GM10248 (cell line): ENCODE results near the gene UBE2QL1.

Experiments
- CTCF ChIA-PET: fragments of 300-600 bp; sonication (Branson Sonifier 250); formaldehyde crosslinking; extraction: SDS; loops from one replicate; lab custom pipeline; 2021; ENCODE audit warnings: antibody characterized with exemption; lab: Yijun Ruan, JAX
- POLR2A ChIA-PET: fragments of 350-650 bp; sonication (Branson Sonifier 250); formaldehyde crosslinking; extraction: SDS; loops from one replicate; lab custom pipeline; 2020; ENCODE audit warnings: antibody characterized with exemption; lab: Yijun Ruan, JAX
- DNase-seq: peaks from one replicate; pipeline ENCODE4 v3.0.0; 2012; ENCODE audit errors: extremely low spot score
- TF ChIP-seq, protein P1 (sequence below): IDR thresholded peaks from 2 replicates; pipeline ENCODE4 v1.5.1; 2012; ENCODE audit warnings: mild to moderate bottlenecking, low read depth; ENCODE audit errors: extremely low read depth, missing control alignments, control extremely low read depth

The UBE2QL1 gene

DNA sequence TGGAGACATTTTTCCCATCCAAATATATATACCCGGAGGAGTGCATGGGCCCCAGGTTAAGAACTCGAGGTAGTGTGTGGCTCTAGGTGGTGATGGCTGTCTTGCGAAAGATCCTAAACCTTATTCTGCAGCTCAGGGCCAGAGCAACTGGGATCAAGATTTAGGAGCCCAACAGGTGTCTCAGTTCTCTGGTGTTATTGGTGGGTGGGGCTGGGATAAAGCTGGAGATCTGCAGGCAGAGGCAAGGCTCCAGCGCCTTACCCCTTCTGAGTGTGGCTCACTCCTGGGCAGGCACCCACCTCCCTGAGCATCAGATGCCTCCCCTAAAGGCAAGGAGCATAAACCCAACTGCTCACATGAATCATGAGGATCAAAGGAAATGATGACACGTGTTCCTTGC is 11.2 kb downstream of the UBE2QL1 start:
- TF ChIP-seq, protein P1, sequence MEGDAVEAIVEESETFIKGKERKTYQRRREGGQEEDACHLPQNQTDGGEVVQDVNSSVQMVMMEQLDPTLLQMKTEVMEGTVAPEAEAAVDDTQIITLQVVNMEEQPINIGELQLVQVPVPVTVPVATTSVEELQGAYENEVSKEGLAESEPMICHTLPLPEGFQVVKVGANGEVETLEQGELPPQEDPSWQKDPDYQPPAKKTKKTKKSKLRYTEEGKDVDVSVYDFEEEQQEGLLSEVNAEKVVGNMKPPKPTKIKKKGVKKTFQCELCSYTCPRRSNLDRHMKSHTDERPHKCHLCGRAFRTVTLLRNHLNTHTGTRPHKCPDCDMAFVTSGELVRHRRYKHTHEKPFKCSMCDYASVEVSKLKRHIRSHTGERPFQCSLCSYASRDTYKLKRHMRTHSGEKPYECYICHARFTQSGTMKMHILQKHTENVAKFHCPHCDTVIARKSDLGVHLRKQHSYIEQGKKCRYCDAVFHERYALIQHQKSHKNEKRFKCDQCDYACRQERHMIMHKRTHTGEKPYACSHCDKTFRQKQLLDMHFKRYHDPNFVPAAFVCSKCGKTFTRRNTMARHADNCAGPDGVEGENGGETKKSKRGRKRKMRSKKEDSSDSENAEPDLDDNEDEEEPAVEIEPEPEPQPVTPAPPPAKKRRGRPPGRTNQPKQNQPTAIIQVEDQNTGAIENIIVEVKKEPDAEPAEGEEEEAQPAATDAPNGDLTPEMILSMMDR, result no peak
- CTCF ChIA-PET, result no interaction called here
- no peak for DNase-seq
- POLR2A ChIA-PET, result no interaction called here

DNA sequence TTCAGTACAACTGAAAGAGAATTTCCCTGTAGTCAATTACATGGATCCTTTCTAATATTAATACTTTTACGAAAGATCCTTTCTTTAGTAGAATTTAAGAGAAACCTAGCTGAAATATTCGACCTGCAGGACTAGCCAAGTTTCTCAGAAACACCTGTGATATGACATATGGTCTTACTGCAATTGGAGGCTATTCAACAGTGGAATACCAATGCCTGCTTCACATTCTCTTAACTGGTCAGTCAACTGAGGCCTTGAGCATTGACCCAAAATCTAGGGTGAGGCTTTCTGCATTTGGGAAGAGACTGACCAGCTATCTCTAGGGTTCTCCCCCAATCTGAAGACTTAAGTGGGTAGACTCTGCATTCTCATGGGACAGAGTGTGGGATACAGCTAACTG is 12.3 kb downstream of the UBE2QL1 start:
- ChIA-PET POLR2A (no interaction called here), CTCF (no interaction called here)
- TF ChIP-seq, protein P1, result no peak
- DNase-seq, result no peak

- no peak for DNase-seq
- CTCF ChIA-PET, result interaction anchor here (1.0 kb wide), 1 partner anchor 11 kb away, joined by 3 read pairs; no protein-coding TSS in a partner anchor
- POLR2A ChIA-PET, result no interaction called here
- TF ChIP-seq, protein P1, result no peak
Measured at GRCh38 chr5:6461793-6462650, 13.4 kb downstream of the UBE2QL1 start.

GRCh38 chr5:6462671-6463070 is 14.0 kb downstream of the UBE2QL1 start:
- ChIA-PET POLR2A (no interaction called here), CTCF (interaction anchor here (1.0 kb wide), 1 partner anchor 12 kb away, joined by 3 read pairs; no protein-coding TSS in a partner anchor)
- DNase-seq, result no peak
- TF ChIP-seq, protein P1, result no peak

GRCh38 chr5:6464441-6464840 is 15.8 kb downstream of the UBE2QL1 start:
- DNase-seq, result no peak
- TF ChIP-seq, protein P1, result no peak
- CTCF ChIA-PET, result no interaction called here
- POLR2A ChIA-PET, result no interaction called here

GRCh38 chr5:6465831-6466790 is 17.5 kb downstream of the UBE2QL1 start:
- ChIA-PET POLR2A (no interaction called here), CTCF (no interaction called here)
- TF ChIP-seq, protein P1, result no peak
- no peak for DNase-seq
